ENCODE measurements around the gene SRP54.
"Not testable (repeated sequence)": the region's sequence is repeated elsewhere in the genome, so short reads cannot be mapped to it uniquely, and the experiment has no call there.

The SRP54 gene

DNA sequence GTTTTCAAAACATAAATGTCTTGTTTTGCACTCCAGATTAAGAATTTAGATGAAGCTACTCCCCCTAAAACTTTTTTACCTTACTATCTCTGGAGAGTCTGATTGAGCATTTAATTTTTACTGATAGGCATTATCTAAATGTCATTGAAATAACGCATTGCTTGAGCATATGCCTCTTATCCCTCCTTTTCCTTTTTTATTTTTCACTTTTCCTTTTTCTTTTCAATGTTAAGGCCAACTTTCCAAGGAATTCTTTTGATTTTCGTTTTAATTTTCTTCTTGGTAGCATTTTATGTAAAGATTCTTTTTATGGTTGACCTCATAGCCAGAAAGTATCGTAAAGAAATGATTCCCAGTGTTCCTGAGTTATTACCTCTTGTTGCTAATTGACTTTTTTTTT is 2.9 kb downstream of the SRP54 start:
- DNase-seq: no peak

DNA sequence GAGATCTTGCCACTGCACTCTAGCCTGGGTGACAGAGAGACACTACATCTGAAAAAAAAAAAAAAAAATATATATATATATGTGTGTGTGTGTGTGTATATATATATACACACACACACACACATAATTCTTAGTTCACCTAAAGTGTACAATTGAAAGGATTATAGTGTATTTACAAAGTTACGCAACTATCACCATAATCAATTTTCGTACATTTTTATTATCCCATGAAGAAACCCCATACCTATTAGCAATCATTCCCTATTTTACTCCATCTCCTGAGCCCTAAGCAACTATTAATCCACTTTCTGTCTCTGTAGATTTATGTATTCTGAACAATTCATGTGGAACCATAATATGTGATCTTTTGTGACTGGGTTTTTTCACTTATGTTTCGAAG is 4.4 kb downstream of the SRP54 start:
- no peak for DNase-seq

DNA sequence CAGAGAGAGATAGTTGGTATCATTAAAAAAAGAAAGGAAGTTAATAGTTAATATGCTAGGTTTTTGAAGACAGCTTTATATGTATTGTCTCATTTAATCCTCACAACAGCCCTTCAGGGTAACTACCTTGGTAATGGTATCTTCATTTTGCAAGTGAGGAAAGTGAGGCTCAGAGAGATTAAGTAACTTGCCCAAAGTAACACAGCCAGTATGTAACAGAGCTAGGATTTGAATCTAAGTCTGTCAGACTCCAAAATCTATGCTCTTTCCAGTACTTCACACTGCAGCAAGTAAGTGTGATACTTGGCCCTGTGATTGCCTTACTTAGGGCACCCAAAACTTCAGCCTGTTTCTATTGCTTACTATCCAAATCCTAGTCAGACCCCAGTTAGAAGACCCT is 7.0 kb downstream of the SRP54 start:
- no peak for DNase-seq

DNA sequence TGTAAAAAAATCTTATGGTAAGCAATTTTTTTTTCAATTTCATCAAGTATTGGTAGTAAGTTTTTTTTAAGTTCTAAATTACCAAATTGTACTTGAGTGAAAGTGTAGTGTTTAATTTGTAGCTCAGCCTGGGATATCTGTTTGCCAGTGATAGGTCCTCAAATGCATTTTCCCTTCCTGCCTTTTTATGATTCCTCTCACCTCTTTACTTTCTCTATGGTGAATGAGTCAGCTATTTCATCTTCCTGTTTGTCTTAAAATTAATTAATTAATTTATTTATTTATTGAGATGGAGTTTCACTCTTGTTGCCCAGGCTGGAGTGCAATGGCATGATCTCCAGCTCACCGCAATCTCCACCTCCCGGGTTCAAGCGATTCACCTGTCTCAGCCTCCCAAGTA is 10.6 kb downstream of the SRP54 start:
- no peak for DNase-seq

DNA sequence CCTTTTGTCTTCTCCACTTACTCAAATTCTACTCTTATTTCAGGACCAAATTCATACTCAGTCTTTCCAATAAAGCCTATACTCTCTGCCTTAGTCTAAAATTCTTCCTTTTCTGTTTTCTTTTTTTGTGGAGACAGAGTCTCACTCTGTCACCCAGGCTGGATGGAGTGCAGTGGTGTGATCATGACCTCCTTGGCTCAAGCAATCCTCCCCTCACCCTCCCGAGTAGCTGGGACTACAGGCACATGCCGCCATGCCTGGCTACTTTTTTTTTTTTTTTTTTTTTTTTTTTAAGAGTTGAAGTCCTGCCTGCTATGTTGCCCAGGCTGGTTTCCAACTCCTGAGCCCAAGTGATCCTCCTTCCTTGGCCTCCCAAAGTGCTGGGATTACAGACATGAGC is 11.9 kb downstream of the SRP54 start:
- no peak for DNase-seq

DNA sequence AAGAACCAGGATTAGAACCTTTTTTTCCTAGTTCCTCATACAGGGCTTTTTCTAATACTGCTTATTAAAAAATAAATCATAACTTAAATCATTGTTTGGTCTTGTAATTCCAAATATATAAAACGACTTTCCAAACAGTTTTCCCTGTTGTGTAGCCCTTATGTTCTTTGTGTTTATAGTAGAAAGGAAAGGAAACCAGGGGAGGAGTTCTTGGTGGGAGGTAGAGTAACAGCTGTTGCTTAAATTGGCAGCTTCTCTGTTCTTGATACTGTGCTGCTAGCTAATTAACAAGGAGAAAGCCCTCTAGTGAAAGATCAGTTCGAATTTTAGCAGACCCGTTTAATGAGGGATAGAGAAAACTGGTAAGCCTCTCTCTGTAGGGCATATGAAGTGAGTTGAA is 15.0 kb downstream of the SRP54 start:
- DNase-seq: no peak

DNA sequence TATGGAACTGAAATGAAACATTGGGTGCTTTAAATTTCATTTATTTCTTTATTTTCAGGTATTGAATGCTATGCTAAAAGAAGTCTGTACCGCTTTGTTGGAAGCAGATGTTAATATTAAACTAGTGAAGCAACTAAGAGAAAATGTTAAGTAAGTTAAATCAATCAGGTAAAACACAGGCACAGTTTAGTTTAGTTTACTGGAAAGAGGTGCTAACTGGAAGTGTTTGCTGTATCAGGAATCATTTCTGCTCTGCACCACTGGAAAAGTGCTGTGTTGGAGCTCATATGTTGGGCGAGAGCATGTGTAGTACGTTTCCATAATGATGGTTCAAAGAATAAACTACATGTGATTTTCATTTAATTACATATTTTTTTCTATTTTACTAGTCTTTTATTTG is 16.7 kb downstream of the SRP54 start:
- no peak for DNase-seq

DNA sequence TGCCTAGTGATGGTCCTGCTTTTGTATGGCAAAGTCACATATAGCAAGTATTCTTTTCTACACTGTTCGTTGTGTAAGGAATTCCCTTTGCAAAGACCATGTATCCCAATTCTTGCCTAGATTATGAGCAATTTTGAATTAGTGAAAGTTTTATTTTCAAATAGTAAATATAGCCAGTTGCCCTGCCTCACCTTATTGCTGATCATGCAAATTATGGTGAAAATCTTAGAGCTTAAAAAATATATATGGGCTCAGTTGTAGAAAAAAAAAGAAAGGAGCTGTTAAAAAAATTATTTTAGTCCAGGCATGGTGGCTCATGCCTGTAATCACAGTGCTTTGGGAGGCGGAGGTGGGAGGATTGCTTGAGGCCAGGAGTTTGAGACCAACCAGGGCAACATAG is 18.8 kb downstream of the SRP54 start:
- no peak for DNase-seq

DNA sequence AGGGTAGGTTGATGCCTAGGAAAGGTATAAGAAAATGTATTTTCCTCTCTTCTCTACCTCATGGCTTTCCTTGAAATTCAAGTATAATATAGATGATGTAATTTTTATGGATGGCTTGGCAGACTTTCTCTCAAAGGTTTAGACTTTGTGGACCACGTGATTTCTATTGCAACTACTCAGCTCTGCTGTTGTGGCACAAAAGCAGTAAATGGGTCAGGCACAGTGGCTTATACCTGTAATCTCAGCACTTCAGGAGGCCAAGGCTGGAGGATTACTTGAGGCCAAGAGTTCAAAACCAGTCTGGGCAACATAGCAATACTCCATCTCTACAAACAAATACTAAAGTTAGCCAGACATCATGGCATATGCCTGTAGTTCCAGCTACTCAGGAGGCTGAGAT is 22.0 kb downstream of the SRP54 start:
- DNase-seq: no peak

DNA sequence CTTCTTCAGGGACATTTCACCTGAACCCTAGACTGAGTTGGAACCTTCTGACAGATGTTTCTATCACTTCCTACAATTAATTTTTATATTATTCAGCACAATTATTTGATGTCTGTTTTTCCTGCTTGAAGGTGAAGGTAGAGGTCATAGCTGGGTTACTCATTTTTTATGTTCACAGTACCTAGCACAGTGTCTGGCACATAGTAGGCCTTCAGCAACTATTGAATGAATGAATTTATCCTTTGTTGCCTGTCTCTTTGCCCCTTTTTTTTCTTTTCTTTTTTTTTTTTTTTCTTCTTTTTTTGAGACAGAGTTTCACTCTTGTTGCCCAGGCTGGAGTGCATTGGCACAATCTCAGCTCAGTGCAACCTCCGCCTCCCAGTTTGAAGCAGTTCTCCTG is 33.8 kb downstream of the SRP54 start:
- DNase-seq: no peak

DNA sequence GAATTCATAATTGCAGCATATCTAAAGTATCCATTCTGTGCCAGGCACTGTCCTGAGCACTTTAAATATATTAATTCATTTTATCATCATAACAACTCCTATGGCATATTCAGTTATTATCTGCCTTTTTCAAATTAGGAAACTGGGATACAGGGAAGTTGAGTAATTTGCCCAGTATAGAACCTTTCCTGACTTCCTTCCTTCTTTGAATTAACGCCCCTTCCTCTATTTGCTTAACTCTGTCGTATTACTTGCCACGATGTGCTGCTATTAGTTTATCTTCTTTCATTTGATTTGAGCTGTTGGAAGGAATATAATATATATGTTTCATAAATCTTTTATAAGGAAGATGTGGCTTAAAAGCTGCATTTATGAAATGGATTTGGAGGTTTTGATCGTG is 37.9 kb downstream of the SRP54 start:
- no peak for DNase-seq

DNA sequence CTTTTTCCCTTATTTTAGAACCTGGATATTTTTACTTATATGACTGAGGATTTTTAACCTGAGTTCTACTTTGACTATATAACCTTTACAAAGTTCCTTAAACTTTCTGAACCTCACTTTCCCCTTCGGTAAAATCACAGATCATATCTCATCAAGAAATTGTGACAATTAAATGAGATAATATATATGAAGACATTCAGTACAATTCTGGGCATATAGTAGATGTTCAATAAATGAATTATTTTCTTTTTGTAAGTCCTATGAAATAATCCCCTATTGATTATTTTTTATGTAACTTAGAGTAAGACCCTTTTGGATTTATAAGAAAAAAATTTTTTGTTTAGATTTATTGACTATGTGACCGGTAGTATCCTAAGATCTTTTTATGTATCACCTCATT is 45.6 kb downstream of the SRP54 start:
- no peak for DNase-seq

DNA sequence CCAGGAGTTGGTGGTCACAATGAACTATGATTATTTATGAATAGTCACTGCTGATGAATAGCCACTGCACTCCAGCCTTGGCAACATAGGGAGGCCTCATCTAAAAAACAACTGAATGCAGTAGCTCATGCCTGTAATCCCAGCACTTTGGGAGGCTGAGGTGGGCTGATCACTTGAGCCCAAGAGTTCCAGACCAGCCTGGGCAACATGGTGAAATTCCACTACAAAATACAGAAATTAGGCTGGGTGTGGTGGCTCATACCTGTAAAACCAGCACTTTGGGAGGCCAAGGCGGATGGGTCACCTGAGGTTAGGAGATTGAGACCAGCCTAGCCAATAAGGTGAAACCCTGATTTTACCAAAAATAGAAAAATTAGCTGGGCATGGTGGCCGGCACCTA is 49.8 kb downstream of the SRP54 start:
- no peak for DNase-seq

DNA sequence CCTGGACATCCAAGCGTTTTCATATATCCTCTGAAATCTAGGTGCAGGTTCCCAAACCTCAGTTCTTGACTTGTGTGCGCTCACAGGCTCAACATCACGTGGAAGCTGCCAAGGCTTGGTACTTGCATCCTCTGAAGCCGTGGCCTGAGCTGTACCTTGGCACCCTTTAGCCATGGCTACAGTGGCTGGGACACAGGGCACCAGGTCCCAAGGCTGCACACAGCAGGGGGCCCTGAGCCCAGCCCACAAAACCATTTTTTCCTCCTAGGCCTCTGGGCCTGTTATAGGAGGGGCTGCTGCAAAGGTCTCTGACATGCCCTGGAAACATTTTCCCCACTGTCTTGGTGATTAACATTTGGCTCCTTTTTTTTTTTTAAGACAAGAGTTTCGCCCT is 51.6 kb downstream of the SRP54 start:
- DNase-seq: no peak

DNA sequence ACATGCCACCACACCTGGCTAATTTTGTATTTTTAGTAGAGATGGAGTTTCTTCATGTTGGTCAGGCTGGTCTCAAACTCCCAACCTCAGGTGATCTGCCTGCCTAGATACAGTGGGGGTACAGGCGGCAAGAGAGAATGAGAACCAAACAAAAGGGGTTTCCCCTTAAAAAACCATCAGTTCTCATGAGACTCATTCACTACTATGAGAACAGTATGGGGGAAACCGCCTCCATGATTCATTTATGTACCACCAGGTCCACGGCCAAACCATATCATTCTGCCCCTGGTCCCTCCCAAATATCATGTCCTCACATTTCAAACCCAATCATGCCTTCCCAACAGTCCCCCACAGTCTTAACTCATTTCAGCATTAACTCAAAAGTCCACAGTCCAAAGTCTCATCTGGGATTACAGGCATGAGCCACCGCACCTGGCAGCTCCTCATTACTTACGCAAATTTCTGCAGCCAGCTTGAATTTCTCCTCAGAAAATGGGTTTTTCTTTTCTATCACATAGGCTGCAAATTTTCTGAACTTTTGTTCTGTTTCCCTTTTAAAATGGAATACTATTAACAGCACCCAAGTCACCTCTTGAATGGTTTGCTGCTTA is 52.3 kb downstream of the SRP54 start:
- not testable (repeated sequence) for DNase-seq

DNA sequence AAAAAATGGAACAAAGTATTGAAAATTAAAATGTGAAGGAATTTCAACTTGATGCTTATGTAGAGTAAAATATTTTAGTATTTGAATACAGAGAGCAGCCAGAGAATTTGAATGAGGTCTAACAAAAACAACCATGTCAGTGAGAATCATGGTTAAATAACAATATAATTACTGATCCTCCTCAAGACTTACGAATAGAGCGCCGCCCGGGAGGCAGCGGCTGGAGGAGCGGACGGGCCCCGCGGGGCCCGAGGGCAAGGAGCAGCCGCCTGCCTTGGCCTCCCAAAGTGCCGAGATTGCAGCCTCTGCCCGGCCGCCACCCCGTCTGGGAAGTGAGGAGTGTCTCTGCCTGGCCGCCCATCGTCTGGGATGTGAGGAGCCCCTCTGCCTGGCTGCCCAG is 55.5 kb downstream of the SRP54 start:
- not testable (repeated sequence) for DNase-seq

DNA sequence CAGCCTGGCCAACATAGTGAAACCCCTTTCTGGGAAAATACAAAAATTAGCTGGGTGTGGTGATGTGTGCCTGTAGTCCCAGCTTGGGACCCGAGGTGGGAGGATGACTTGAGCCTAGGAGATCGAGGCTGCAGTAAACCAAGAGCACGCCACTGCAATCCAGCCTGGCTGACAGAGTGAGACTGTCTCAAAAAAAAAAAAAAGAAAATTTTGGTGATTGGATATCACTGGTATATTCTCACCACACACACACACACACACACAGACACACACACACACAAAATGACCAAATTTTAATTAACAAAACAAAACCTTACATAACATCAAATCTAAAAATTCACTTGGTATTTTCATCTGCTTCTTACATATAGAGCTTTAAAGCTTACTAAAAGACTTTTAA is 59.8 kb downstream of the SRP54 start:
- DNase-seq: no peak

DNA sequence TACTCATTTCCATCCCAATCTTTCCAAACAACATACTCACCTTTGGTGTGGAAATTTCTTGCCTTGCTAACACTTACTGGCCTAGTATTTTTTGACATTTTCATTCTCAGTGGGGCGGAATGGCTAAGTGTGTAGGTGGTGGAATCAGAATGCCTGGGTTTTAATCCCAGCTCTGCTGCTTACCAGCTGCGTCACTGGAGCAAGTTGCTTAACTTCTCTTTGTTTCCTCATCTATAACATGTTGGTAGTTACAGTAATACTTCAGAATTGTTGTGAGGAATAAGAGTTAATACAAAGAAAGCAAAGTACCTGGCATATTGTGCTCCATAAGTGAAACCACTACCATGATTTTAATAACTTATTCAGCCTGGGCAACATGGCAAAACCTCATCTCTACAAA is 60.3 kb downstream of the SRP54 start:
- DNase-seq: no peak

DNA sequence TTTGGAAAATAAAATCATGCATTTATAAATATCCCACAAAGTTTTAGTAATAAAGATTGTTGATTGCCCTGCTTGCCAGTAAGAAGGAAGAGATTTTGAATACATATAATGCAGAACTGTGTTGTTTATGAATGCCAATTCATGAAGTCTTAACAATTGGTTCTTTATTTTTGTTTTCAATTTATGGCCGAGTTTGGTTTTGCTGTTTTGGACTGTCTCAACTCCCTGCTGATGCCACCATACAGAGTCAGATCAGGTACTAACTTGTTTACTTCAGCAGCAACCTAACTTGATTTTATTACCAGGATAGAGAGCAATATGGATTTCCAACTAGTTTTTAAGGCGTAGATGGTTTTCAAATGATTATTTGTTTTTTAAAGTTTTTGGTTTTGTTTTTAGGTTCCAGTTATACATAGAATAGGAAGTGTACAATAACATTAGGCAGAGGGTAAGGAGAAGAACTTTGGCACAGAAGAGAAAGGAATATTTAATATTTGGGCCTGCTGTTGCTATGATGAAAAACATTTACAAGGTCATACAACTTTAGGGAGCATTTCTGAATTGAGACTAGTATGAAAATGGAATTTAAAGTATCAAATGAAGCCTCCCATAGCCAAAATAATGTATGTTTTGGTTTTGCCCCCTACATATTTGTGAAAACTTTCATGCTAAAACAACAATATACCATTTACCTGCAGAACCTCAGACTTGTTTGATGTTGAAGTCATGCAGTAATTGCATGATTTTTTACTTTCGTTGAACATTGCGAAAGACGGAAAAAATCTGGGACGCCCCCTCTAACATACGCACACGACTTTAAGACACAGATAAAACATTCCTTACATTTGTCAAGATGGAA is 62.4 kb downstream of the SRP54 start:
- no peak for DNase-seq

DNA sequence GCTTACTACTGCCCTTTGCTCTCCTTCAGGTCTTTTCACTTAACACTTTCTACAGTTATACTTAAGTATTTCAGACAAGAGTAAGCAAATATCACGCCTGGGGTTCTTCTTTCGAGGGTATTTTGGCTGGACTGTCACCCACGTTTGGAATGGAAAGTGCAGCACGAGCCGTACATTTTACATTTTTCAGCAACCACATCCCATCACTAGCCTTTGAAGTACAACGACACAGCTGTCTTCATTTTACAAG is 62.9 kb downstream of the SRP54 start:
- DNase-seq: no peak

DNA sequence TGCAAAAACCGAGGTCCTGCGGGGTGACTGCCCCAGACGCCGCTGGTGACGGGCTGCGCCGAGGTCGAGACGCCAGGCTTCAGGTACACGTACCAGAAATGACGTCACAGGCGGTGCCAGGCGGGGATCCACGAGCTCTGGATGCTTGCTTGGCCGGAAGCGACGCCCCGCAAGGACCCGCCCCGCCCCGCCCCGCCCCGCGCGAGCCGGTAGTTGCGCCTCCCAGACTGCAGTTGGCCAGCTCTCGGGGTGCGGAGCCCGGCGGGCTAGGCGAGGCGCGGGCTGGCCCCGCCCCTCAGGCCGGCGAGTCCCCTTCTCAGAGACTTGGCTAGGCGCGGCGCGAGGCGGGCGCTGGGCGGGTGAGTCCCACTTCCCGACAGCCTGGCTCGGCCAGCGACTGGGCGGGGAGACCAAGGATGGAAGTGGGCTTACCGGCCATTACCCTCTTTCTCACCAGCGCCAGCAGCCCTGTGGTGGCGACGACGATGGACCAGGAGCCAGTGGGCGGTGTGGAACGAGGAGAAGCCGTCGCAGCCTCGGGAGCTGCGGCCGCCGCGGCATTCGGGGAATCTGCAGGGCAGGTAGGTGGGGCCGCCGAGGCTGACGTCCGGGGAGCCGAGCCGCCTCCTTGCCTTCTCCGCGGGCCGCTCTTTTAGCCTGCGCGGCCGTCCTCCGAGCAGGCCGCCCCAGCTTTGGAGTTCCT is 63.4 kb downstream of the SRP54 start, which contains the start of gene FAM177A1:
Gene FAM177A1, plus strand, starts transcription at position 225 of the 703 bp plus-strand sequence. Its CDS starts 192 bp downstream, at position 417.
- DNase-seq: peak; percentile 96

DNA sequence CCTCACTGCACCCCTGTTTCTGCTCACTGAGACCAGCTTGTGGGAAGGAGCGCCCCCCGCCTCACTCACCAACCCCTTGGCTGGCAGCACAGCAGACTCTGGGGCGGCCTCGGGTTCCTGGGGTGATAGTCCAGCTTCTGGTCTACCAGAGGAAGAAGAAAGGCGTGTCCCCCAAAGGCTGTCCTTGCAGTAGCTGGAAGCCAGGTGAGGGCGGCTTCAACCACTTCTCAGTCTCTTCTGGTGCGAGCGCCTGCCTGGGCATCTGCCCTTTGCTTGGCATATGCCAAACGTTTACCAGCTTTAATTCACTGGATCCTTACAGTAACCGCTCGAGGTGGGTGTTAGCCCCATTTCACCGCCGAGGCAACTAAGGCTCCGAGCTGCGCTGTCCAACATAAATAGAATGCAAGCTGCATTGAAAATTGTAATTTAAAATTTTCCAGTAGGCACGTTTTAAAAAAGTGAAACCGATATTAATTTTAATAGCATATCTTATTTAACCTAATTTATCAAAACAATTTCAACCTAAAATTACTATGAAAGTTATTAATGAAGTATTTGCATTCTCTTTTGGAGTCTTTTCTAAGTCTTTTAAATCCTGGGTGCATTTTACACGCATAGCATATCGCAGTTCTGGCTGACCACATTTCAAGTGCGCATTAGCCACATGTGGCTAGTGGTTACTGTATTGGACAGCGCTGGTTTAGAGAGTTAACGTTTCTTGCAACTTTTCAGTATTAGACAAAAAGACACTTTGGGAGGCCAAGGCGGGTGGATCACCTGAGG is 64.2 kb downstream of the SRP54 start:
- peak; percentile 20 for DNase-seq

DNA sequence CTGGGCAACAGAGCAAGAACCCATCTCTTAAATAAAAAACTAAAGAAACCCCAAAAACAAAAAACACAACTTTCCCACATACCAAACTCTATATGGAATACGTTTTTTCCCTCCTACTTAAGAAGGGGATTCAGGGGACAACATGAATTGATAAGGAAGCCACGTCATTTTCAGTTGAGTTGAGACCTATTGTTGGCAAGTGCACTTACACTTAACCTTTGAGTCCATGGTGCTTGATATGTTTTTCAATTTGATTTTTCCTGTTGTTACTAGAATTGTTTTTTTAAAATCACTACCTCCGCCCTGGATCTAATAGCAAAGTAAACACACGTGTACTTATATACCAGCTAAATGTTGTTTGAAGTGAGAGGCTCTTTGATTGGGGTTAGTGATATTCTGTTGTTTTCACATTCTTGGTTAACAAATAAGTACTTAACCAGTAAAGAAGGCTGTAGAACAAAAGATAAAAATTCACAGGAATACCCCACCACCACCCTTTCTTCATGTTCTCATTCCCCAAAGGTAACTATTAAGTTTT is 65.3 kb downstream of the SRP54 start:
- DNase-seq: no peak
